HepG2 (cell line): ENCODE measurements around the gene GRB10. TPM values are rescaled to one million over a fixed set of nuclear protein-coding genes. Genes with fewer than 3 reads are reported as not detected.

Source experiments
- AGO2 ChIP-seq: fragments of 200-400 bp; formaldehyde crosslinking; optimal IDR thresholded peaks from 2 replicates; pipeline ENCODE3; 2017; ENCODE audit warnings: mild to moderate bottlenecking, low read depth, low read length, moderate library complexity
- CAMTA2 ChIP-seq: sonication (generic); formaldehyde crosslinking; IDR thresholded peaks from 2 replicates; pipeline ENCODE4 v1.4.0; 2020; ENCODE audit warnings: mild to moderate bottlenecking, missing genetic modification reagents, borderline replicate concordance
- CCDC6 ChIP-seq: sonication (generic); formaldehyde crosslinking; IDR thresholded peaks from 2 replicates; pipeline ENCODE4 v1.8.1; 2022; ENCODE audit warnings: mild to moderate bottlenecking, missing genetic modification reagents, moderate library complexity
- DMAP1 ChIP-seq: IDR thresholded peaks from 2 replicates; pipeline ENCODE4 v1.6.1; 2016
- ETS1 ChIP-seq: sonication (generic); formaldehyde crosslinking; IDR thresholded peaks from 2 replicates; pipeline ENCODE4 v1.4.0; 2020; ENCODE audit warnings: missing genetic modification reagents
- FOXJ3 ChIP-seq: sonication (generic); formaldehyde crosslinking; IDR thresholded peaks from 2 replicates; pipeline ENCODE4 v1.4.0; 2020; ENCODE audit warnings: missing genetic modification reagents, mild to moderate bottlenecking, borderline replicate concordance
- HINFP ChIP-seq: sonication (generic); formaldehyde crosslinking; IDR thresholded peaks from 2 replicates; pipeline ENCODE4 v1.4.0; 2020; ENCODE audit warnings: low read depth, mild to moderate bottlenecking, missing genetic modification reagents
- HNF4G ChIP-seq, 2 experiments: sonication (generic) in 1 of 2; formaldehyde crosslinking in 1 of 2; IDR thresholded peaks; 2 replicates each; pipeline versions ENCODE4 v1.4.0 to v1.6.1; 2011 to 2020; ENCODE audit warnings: borderline replicate concordance in 2 of 2, low read depth in 2 of 2, mild to moderate bottlenecking in 2 of 2, low read length in 1 of 2, missing genetic modification reagents in 1 of 2, moderate library complexity in 1 of 2
- HOXA7 ChIP-seq: sonication (generic); formaldehyde crosslinking; IDR thresholded peaks from 2 replicates; pipeline ENCODE4 v1.8.1; 2022; ENCODE audit warnings: mild to moderate bottlenecking, missing genetic modification reagents, moderate library complexity
- MIER3 ChIP-seq: IDR thresholded peaks from 2 replicates; pipeline ENCODE4 v1.6.1; 2016; ENCODE audit warnings: missing compliant biosample characterization, borderline replicate concordance
- PPARG ChIP-seq: conservative IDR thresholded peaks from 2 replicates; pipeline ENCODE4 v1.6.1; 2016; ENCODE audit warnings: missing biosample characterization, missing genetic modification reagents
- RFXAP ChIP-seq: sonication (generic); formaldehyde crosslinking; IDR thresholded peaks from 2 replicates; pipeline ENCODE4 v1.4.0; 2020; ENCODE audit warnings: missing genetic modification reagents, borderline replicate concordance
- RNF2 ChIP-seq: fragments of 450-650 bp; conservative IDR thresholded peaks from 2 replicates; pipeline ENCODE4 v1.6.1; 2016; ENCODE audit warnings: low read depth
- TMF1 ChIP-seq: sonication (generic); formaldehyde crosslinking; IDR thresholded peaks from 2 replicates; pipeline ENCODE4 v1.8.1; 2022; ENCODE audit warnings: low read depth, missing genetic modification reagents
- USF2 ChIP-seq, 2 experiments: sonication (generic) in 1 of 2; formaldehyde crosslinking in 1 of 2; IDR thresholded peaks; 2 replicates each; pipeline versions ENCODE4 v1.5.1 to v1.6.1; 2011 to 2020; ENCODE audit warnings: borderline replicate concordance in 1 of 2, low read depth in 1 of 2, low read length in 1 of 2, mild to moderate bottlenecking in 1 of 2, missing genetic modification reagents in 1 of 2, moderate library complexity in 1 of 2
- ZBTB39 ChIP-seq: sonication (generic); formaldehyde crosslinking; IDR thresholded peaks from 2 replicates; pipeline ENCODE4 v1.5.0; 2020; ENCODE audit warnings: missing genetic modification reagents
- ZFP37 ChIP-seq: sonication (generic); formaldehyde crosslinking; IDR thresholded peaks from 2 replicates; pipeline ENCODE4 v1.4.0; 2020; ENCODE audit warnings: missing genetic modification reagents, borderline replicate concordance
- ZNF101 ChIP-seq: sonication (generic); formaldehyde crosslinking; IDR thresholded peaks from 2 replicates; pipeline ENCODE4 v1.4.0; 2020; ENCODE audit warnings: mild to moderate bottlenecking, low read depth, missing genetic modification reagents, borderline replicate concordance
- ZNF460 ChIP-seq: sonication (generic); formaldehyde crosslinking; IDR thresholded peaks from 2 replicates; pipeline ENCODE4 v1.5.1; 2020; ENCODE audit warnings: missing genetic modification reagents, mild to moderate bottlenecking, borderline replicate concordance
- ZNF549 ChIP-seq: sonication (generic); formaldehyde crosslinking; IDR thresholded peaks from 2 replicates; pipeline ENCODE4 v1.5.0; 2020; ENCODE audit warnings: missing genetic modification reagents
- ZNF747 ChIP-seq: sonication (generic); formaldehyde crosslinking; IDR thresholded peaks from 2 replicates; pipeline ENCODE4 v1.8.1; 2023; ENCODE audit warnings: missing genetic modification reagents, mild to moderate bottlenecking, borderline replicate concordance
- ZSCAN29 ChIP-seq: sonication (generic); formaldehyde crosslinking; conservative IDR thresholded peaks from 2 replicates; pipeline ENCODE4 v1.4.0; 2020; ENCODE audit warnings: mild to moderate bottlenecking, missing genetic modification reagents
- polyA plus RNA-seq, 8 experiments: library from polyadenylated mRNA; depleted of rRNA in 3 of 8; stranded (reverse) in 7 of 8; unstranded in 1 of 8; fragments of >200 nt; fragmentation: Illumina TruSeq in 4 of 8; extraction: Trizol in 4 of 8; gene quantifications; 2 replicates each; pipeline versions ENCODE4 v1.2.1 to v1.2.3, GENCODE V29; 2011 to 2016; ENCODE audit warnings: low read depth in 4 of 8, missing spikeins in 1 of 8, mixed read lengths in 1 of 8; ENCODE audit not compliant: insufficient read depth in 1 of 8
- total RNA-seq, 5 experiments: library from RNA; depleted of rRNA; stranded (reverse); fragments of >200 nt; fragmentation: Illumina TruSeq; extraction: Trizol; gene quantifications; 2 replicates each; pipeline ENCODE4 v1.2.3, GENCODE V29; 2016; ENCODE audit warnings: low read depth in 1 of 5

The GRB10 gene
- total and polyA plus RNA-seq, 2 of the 13 experiments (the other 11 are each of a cell fraction or from before 2014, with no cell fraction given) = 4.0 to 6.8 TPM

GRCh38 chr7:50614721-50615518, 167.8 kb downstream of the GRB10 start (continued):
- TF ChIP-seq AGO2 = no peak
- no peak for TF ChIP-seq ZNF460 (CRISPR knock-in tag)
- TF ChIP-seq FOXJ3 (CRISPR knock-in tag) = peak; percentile 53; the same call in 1 of the 2 replicates
- TF ChIP-seq ZFP37 (CRISPR knock-in tag) = no peak
- TF ChIP-seq USF2 (IDR thresholded peaks at IDR 0.05; ENCODE audit: low read depth, low read length) = no peak
- no peak for TF ChIP-seq USF2 (CRISPR knock-in tag; IDR thresholded peaks at IDR 0.05; ENCODE audit: borderline replicate concordance)
- no peak for TF ChIP-seq MIER3 (CRISPR knock-in tag)
- TF ChIP-seq TMF1 (CRISPR knock-in tag) = no peak
- TF ChIP-seq HOXA7 (CRISPR knock-in tag) = no peak
- TF ChIP-seq ZNF549 = no peak
- TF ChIP-seq HINFP (CRISPR knock-in tag) = no peak
- no peak for TF ChIP-seq ZNF747 (CRISPR knock-in tag)
- no peak for TF ChIP-seq CCDC6 (CRISPR knock-in tag)
- TF ChIP-seq ZBTB39 (CRISPR knock-in tag) = no peak
- 0 out of 2 replicates have a peak, but pooled peaks have one; percentile 13 for TF ChIP-seq PPARG (CRISPR knock-in tag)
- no peak for TF ChIP-seq RNF2
- no peak for TF ChIP-seq ETS1 (CRISPR knock-in tag)
- 0 out of 2 replicates have a peak, but pooled peaks have one; percentile 39 for TF ChIP-seq RFXAP
- no peak for TF ChIP-seq DMAP1 (CRISPR knock-in tag)
- TF ChIP-seq ZSCAN29 (CRISPR knock-in tag) = no peak
- peak; percentile 93 for TF ChIP-seq HNF4G (IDR thresholded peaks at IDR 0.05; ENCODE audit: borderline replicate concordance, low read depth, low read length)
- peak; percentile 69; the same call in 1 of the 2 replicates for TF ChIP-seq HNF4G (CRISPR knock-in tag; IDR thresholded peaks at IDR 0.05; ENCODE audit: borderline replicate concordance, low read depth)
- TF ChIP-seq ZNF101 (CRISPR knock-in tag) = no peak
- TF ChIP-seq CAMTA2 = no peak
